ENCODE results near the gene RBL2.

RBL2 gene

DNA sequence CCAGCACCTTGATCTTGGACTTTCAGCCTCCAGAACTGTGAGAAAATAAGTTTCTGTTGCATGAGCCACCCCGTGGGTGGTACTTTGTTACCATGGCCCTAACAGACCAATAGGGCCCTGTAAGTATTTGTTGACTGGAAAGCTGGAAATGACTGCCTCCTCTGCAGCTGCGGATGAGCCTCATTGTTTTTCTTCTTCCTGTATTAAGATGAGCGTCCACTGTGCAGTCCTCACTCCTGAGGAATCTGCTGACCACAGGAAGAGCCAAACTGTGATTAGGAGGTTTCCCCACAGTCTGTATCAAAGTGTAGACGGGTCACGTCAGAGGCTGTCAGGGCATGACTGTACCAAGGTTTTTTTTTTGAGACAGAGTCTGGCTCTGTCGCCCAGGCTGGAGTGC is 81.0 kb downstream of the RBL2 start:
- WGBS (ENCODE audit: extremely low coverage, insufficient coverage, low lambda C conversion rate), result no CpG with 5 or more reads among the region's 6 CpGs
- H4K5ac ChIP-seq (ENCODE audit: low read length), result no peak overlapping the region
- no peaks in the 10 kb centered on the region for H3K36me3 ChIP-seq (ENCODE audit: control insufficient read depth, insufficient read depth, low read length)

DNA sequence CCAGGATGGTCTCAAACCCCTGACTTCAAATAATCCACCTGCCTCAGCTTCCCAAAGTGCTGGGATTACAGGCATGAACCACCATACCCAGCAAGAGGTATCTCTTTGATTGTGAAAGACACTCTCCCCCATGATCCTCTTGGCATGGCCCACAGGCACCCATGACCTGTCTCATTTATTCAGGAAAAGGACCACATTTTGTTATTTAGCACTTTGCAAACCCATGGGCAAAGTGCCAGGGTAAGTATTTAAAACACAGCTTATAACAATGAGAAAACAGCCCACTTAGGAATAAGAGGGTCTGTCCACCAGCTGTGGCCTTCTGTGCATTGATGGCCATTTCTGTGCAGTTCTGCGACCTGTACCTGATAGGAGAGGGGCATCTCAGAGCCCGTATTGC is 81.5 kb downstream of the RBL2 start:
- H3K36me3 ChIP-seq (ENCODE audit: control insufficient read depth, insufficient read depth, low read length), result no peaks in the 10 kb centered on the region
- H3K27ac ChIP-seq (ENCODE audit: low read depth, low read length), result no peak overlapping the region
- H3K9ac ChIP-seq (ENCODE audit: low read length), result no peak overlapping the region
- no peak overlapping the region for H2BK120ac ChIP-seq (ENCODE audit: low read depth, low read length)
- no peak overlapping the region for H4K8ac ChIP-seq (ENCODE audit: low read depth, low read length)
- H3K4ac ChIP-seq (ENCODE audit: low read depth, low read length), result no peak overlapping the region
- H3K4me1 ChIP-seq (ENCODE audit: control insufficient read depth, low read depth, low read length), result no peaks in the 10 kb centered on the region
- H2BK15ac ChIP-seq (replicated peaks; ENCODE audit: low read depth), result no peak overlapping the region
- H3K27me3 ChIP-seq (ENCODE audit: insufficient read depth, low read length, poor library complexity), result no peaks in the 10 kb centered on the region
- H3K4me3 ChIP-seq (ENCODE audit: low read length), result no peak overlapping the region
- H2BK5ac ChIP-seq (ENCODE audit: low read length), result no peak overlapping the region
- H3K23ac ChIP-seq (ENCODE audit: low read length), result no peak overlapping the region
- no CpG with 5 or more reads among the region's 2 CpGs for WGBS (ENCODE audit: extremely low coverage, insufficient coverage, low lambda C conversion rate)
- H3K79me2 ChIP-seq (ENCODE audit: control insufficient read depth, insufficient read depth, low read length), result no peaks in the 10 kb centered on the region
- no peak overlapping the region for H3K18ac ChIP-seq (ENCODE audit: low read length)
- no peak overlapping the region for H3K4me2 ChIP-seq (ENCODE audit: low read length)
- DNase-seq, result no peak
- no peak overlapping the region for H4K5ac ChIP-seq (ENCODE audit: low read length)
- no peak overlapping the region for H2AK5ac ChIP-seq (ENCODE audit: low read length)
- no peak overlapping the region for H3K56ac ChIP-seq (ENCODE audit: low read length)
- no peaks in the 10 kb centered on the region for H3K79me1 ChIP-seq (ENCODE audit: low read length)

More for the DNA sequence above, 81.0 kb downstream of the RBL2 start:
- Histone ChIP-seq H3K56ac (ENCODE audit: low read length) (no peak overlapping the region), H3K27me3 (ENCODE audit: insufficient read depth, low read length, poor library complexity) (no peaks in the 10 kb centered on the region), H2BK15ac (replicated peaks; ENCODE audit: low read depth) (no peak overlapping the region), H3K79me2 (ENCODE audit: control insufficient read depth, insufficient read depth, low read length) (no peaks in the 10 kb centered on the region), H3K4me1 (ENCODE audit: control insufficient read depth, low read depth, low read length) (peaks cover under 1% of the 10 kb centered on the region), H4K8ac (ENCODE audit: low read depth, low read length) (no peak overlapping the region), H2BK5ac (ENCODE audit: low read length) (no peak overlapping the region), H3K9ac (ENCODE audit: low read length) (no peak overlapping the region), H3K79me1 (ENCODE audit: low read length) (no peaks in the 10 kb centered on the region), H3K4me3 (ENCODE audit: low read length) (no peak overlapping the region), H3K4me2 (ENCODE audit: low read length) (no peak overlapping the region), H2BK120ac (ENCODE audit: low read depth, low read length) (no peak overlapping the region), H3K18ac (ENCODE audit: low read length) (no peak overlapping the region), H3K4ac (ENCODE audit: low read depth, low read length) (no peak overlapping the region), H3K27ac (ENCODE audit: low read depth, low read length) (no peak overlapping the region), H2AK5ac (ENCODE audit: low read length) (no peak overlapping the region), H3K23ac (ENCODE audit: low read length) (no peak overlapping the region)
- no peak for DNase-seq

DNA sequence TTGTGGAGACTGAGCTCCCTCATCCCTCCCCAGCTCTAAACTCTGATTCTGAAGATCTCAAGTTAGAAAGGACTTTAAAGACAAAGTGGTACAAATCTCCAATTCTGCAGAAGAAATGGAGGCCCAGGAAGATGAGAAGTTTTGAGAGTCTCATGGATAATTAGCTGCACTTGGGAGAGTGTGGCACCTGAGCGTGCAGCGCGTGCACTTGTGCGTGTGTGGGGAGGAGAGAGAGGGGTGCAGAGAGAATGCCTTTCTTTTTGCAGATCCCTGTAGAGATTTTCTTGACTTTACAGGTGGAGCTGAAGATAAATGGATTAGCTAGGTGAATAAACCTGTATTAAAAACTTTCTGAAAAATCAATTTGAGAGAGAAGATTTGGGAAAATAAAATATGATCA is 83.6 kb downstream of the RBL2 start:
- WGBS (ENCODE audit: extremely low coverage, insufficient coverage, low lambda C conversion rate), result no CpG with 5 or more reads among the region's 4 CpGs
- H4K8ac ChIP-seq (ENCODE audit: low read depth, low read length), result no peak overlapping the region
- no peak overlapping the region for H4K5ac ChIP-seq (ENCODE audit: low read length)
- no peak overlapping the region for H3K4ac ChIP-seq (ENCODE audit: low read depth, low read length)
- no peak overlapping the region for H3K23ac ChIP-seq (ENCODE audit: low read length)
- H2BK5ac ChIP-seq (ENCODE audit: low read length), result no peak overlapping the region
- H3K36me3 ChIP-seq (ENCODE audit: control insufficient read depth, insufficient read depth, low read length), result no peaks in the 10 kb centered on the region
- H3K27me3 ChIP-seq (ENCODE audit: insufficient read depth, low read length, poor library complexity), result no peaks in the 10 kb centered on the region
- no peak overlapping the region for H2AK5ac ChIP-seq (ENCODE audit: low read length)
- DNase-seq, result no peak
- H3K79me2 ChIP-seq (ENCODE audit: control insufficient read depth, insufficient read depth, low read length), result no peaks in the 10 kb centered on the region
- H3K4me3 ChIP-seq (ENCODE audit: low read length), result no peak overlapping the region
- H3K18ac ChIP-seq (ENCODE audit: low read length), result no peak overlapping the region
- no peak overlapping the region for H3K4me2 ChIP-seq (ENCODE audit: low read length)
- no peak overlapping the region for H3K9ac ChIP-seq (ENCODE audit: low read length)
- H3K27ac ChIP-seq (ENCODE audit: low read depth, low read length), result no peak overlapping the region
- H2BK15ac ChIP-seq (replicated peaks; ENCODE audit: low read depth), result no peak overlapping the region
- no peaks in the 10 kb centered on the region for H3K4me1 ChIP-seq (ENCODE audit: control insufficient read depth, low read depth, low read length)
- H3K79me1 ChIP-seq (ENCODE audit: low read length), result no peaks in the 10 kb centered on the region
- no peak overlapping the region for H3K56ac ChIP-seq (ENCODE audit: low read length)
- H2BK120ac ChIP-seq (ENCODE audit: low read depth, low read length), result no peak overlapping the region

DNA sequence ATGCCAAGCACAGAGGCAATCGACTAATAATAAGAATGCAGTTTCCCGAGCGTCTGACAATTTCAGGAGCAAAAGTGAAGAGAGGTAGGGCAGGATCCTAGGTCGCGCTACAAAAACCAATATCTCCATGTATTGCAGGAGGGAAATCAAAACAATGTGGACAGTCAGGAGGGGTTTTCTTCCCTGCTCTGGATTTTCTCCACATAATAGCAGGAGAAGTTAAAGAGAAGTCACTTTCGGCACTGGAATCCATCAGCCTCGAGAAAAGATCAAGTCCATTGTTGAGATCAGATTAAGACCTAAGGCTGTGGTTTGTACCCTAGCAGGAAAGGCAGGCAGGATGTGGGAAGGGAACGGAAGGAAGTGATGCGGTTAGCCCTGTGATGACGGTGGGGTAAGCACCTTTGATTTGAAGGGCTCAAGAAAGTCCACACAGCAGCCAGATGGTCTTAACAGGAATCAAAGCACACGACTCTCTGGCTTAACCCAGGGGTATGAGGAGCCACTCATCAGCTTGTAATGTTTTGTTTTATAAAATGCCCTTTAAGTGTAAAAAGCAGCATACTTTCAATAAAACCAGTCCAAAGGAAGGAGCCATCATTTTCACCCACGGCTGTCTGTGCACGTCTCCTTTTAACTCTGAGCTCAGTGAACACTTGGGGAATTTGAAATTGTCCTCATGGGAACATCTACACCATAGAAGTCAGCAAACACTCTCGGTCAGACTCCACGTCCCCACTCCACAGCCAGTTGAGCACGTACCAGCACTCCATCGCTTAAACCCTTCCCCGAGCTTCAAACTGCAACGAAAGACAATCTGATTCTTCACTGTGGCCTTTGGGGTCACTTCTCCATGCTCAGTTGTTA is 84.5 kb downstream of the RBL2 start:
- no peak overlapping the region for H4K8ac ChIP-seq (ENCODE audit: low read depth, low read length)
- H3K18ac ChIP-seq (ENCODE audit: low read length), result no peak overlapping the region
- H3K79me1 ChIP-seq (ENCODE audit: low read length), result no peaks in the 10 kb centered on the region
- no peaks in the 10 kb centered on the region for H3K79me2 ChIP-seq (ENCODE audit: control insufficient read depth, insufficient read depth, low read length)
- H3K9ac ChIP-seq (ENCODE audit: low read length), result no peak overlapping the region
- no peak overlapping the region for H3K27ac ChIP-seq (ENCODE audit: low read depth, low read length)
- WGBS (ENCODE audit: extremely low coverage, insufficient coverage, low lambda C conversion rate), result no CpG with 5 or more reads among the region's 19 CpGs
- no peak for DNase-seq
- H3K56ac ChIP-seq (ENCODE audit: low read length), result no peak overlapping the region
- H2BK5ac ChIP-seq (ENCODE audit: low read length), result no peak overlapping the region
- no peak overlapping the region for H3K4me2 ChIP-seq (ENCODE audit: low read length)
- no peaks in the 10 kb centered on the region for H3K27me3 ChIP-seq (ENCODE audit: insufficient read depth, low read length, poor library complexity)
- no peaks in the 10 kb centered on the region for H3K4me1 ChIP-seq (ENCODE audit: control insufficient read depth, low read depth, low read length)
- no peak overlapping the region for H3K4ac ChIP-seq (ENCODE audit: low read depth, low read length)
- H3K36me3 ChIP-seq (ENCODE audit: control insufficient read depth, insufficient read depth, low read length), result no peaks in the 10 kb centered on the region
- H2BK120ac ChIP-seq (ENCODE audit: low read depth, low read length), result no peak overlapping the region
- no peak overlapping the region for H3K4me3 ChIP-seq (ENCODE audit: low read length)
- no peak overlapping the region for H2AK5ac ChIP-seq (ENCODE audit: low read length)
- H2BK15ac ChIP-seq (replicated peaks; ENCODE audit: low read depth), result no peak overlapping the region
- H3K23ac ChIP-seq (ENCODE audit: low read length), result no peak overlapping the region
- no peak overlapping the region for H4K5ac ChIP-seq (ENCODE audit: low read length)

DNA sequence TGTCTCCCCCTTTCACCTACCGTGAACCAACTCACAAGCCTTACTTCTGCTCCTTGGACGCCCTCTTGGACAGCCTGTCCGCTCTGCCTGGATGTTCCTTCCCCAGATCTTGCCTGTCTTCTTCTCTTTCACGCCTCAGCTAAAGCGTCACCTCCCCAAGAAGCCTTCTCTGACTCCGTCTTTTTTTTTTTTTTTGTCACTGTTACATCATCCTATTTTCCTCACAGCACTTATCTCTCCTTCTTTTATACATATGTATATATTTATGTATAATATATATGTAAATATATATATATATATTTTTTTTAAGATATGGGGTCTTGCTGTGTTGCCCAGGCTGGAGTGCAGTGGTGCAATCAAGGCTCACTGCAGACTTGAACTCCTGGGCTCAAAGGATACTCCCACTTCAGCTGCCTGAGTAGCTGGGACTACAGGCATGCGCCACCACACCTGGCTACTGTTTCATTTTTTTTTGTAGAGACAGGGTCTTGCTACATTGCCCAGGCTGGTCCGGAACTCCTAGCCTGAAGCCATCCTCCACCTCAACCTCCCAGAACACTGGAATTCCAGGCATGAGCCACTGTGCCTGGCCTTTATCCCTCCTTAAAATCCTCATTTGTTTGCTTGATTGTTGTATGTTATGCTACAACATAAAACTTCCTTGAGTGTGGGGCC is 85.3 kb downstream of the RBL2 start:
- Histone ChIP-seq H3K27me3 (ENCODE audit: insufficient read depth, low read length, poor library complexity) (no peaks in the 10 kb centered on the region), H2BK15ac (replicated peaks; ENCODE audit: low read depth) (no peak overlapping the region), H3K79me2 (ENCODE audit: control insufficient read depth, insufficient read depth, low read length) (no peaks in the 10 kb centered on the region), H3K36me3 (ENCODE audit: control insufficient read depth, insufficient read depth, low read length) (no peaks in the 10 kb centered on the region), H3K4me1 (ENCODE audit: control insufficient read depth, low read depth, low read length) (no peaks in the 10 kb centered on the region), H3K23ac (ENCODE audit: low read length) (no peak overlapping the region), H2BK5ac (ENCODE audit: low read length) (no peak overlapping the region), H3K18ac (ENCODE audit: low read length) (no peak overlapping the region), H3K4me2 (ENCODE audit: low read length) (no peak overlapping the region), H4K8ac (ENCODE audit: low read depth, low read length) (no peak overlapping the region), H3K4ac (ENCODE audit: low read depth, low read length) (no peak overlapping the region), H2AK5ac (ENCODE audit: low read length) (no peak overlapping the region), H2BK120ac (ENCODE audit: low read depth, low read length) (no peak overlapping the region), H3K79me1 (ENCODE audit: low read length) (no peaks in the 10 kb centered on the region), H3K27ac (ENCODE audit: low read depth, low read length) (no peak overlapping the region), H3K9ac (ENCODE audit: low read length) (no peak overlapping the region), H3K56ac (ENCODE audit: low read length) (no peak overlapping the region), H4K5ac (ENCODE audit: low read length) (no peak overlapping the region), H3K4me3 (ENCODE audit: low read length) (no peak overlapping the region)
- WGBS (ENCODE audit: extremely low coverage, insufficient coverage, low lambda C conversion rate), result no CpG with 5 or more reads among the region's 8 CpGs
- DNase-seq, result no peak

Measured in mesendoderm (in vitro differentiated cells).